HL-60 (cell line): Measurements from ENCODE around the gene KISS1.

Experiments used
- GABPA ChIP-seq: IDR thresholded peaks from 2 replicates; pipeline ENCODE4 v1.6.1; 2012; ENCODE audit warnings: low read depth
- POLR2AphosphoS5 ChIP-seq: IDR thresholded peaks from 2 replicates; pipeline ENCODE4 v1.6.1; 2012; ENCODE audit warnings: low read depth
- REST ChIP-seq: IDR thresholded peaks from 2 replicates; pipeline ENCODE4 v1.6.1; 2012; ENCODE audit warnings: low read depth; ENCODE audit not compliant: insufficient replicate concordance
- SPI1 ChIP-seq: IDR thresholded peaks from 2 replicates; pipeline ENCODE4 v1.6.1; 2012; ENCODE audit warnings: low read depth, mild to moderate bottlenecking, borderline replicate concordance
- TF ChIP-seq, protein P1 (sequence below): IDR thresholded peaks from one replicate; pipeline ENCODE4 v1.5.1; 2011; ENCODE audit warnings: low read length, control low read depth, inconsistent platforms; ENCODE audit not compliant: insufficient read depth

- TF ChIP-seq, protein P1, sequence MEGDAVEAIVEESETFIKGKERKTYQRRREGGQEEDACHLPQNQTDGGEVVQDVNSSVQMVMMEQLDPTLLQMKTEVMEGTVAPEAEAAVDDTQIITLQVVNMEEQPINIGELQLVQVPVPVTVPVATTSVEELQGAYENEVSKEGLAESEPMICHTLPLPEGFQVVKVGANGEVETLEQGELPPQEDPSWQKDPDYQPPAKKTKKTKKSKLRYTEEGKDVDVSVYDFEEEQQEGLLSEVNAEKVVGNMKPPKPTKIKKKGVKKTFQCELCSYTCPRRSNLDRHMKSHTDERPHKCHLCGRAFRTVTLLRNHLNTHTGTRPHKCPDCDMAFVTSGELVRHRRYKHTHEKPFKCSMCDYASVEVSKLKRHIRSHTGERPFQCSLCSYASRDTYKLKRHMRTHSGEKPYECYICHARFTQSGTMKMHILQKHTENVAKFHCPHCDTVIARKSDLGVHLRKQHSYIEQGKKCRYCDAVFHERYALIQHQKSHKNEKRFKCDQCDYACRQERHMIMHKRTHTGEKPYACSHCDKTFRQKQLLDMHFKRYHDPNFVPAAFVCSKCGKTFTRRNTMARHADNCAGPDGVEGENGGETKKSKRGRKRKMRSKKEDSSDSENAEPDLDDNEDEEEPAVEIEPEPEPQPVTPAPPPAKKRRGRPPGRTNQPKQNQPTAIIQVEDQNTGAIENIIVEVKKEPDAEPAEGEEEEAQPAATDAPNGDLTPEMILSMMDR = no peak
- TF ChIP-seq POLR2AphosphoS5 = no peak
- TF ChIP-seq REST = no peak
- no peak for TF ChIP-seq GABPA
- no peak for TF ChIP-seq SPI1
Measured at GRCh38 chr1:204178487-204179281, 17.6 kb downstream of the KISS1 start.
